Thyroid gland (tissue), 4 donors: ENCODE data around the gene PRIMPOL.

Source experiments
- CTCF ChIP-seq, 6 experiments: fragments of 200-600 bp in 3 of 6; fragments of 450-650 bp in 3 of 6; sonication (generic) in 3 of 6; IDR thresholded peaks; one replicate each; pipeline ENCODE4 v1.5.1; 2016 to 2019; ENCODE audit warnings: antibody characterized with exemption in 6 of 6, mild to moderate bottlenecking in 2 of 6, inconsistent platforms in 1 of 6, moderate library complexity in 1 of 6
- POLR2A ChIP-seq, 2 donors: fragments of 450-650 bp; IDR thresholded peaks; one replicate each; pipeline ENCODE4 v1.6.1; 2017; ENCODE audit warnings: antibody characterized with exemption in 2 of 2, mild to moderate bottlenecking in 2 of 2, moderate library complexity in 1 of 2

- TF ChIP-seq CTCF (IDR thresholded peaks at IDR 0.05) (no peak), POLR2A (IDR thresholded peaks at IDR 0.05) (no peak)
These were observed 12.6 kb upstream of the PRIMPOL start for GRCh38 chr4:184636897-184637296.
